ENCODE data around the gene CPB2.

The CPB2 gene

GRCh38 chr13:46124531-46124966, 19.7 kb upstream of the CPB2 start:
- H3K4me3 ChIP-seq (ENCODE audit: control insufficient read depth, low read depth, low read length) = no peak overlapping the region
- TF ChIP-seq CTCF (IDR thresholded peaks at IDR 0.05; ENCODE audit: control insufficient read depth, insufficient read depth, low read depth, low read length, missing control alignments) = no peak
- no peak for DNase-seq (ENCODE audit: low read depth)

GRCh38 chr13:46122304-46122703, 17.5 kb upstream of the CPB2 start:
- no peak overlapping the region for H3K4me3 ChIP-seq (ENCODE audit: control insufficient read depth, low read depth, low read length)
- no peak for TF ChIP-seq CTCF (IDR thresholded peaks at IDR 0.05; ENCODE audit: control insufficient read depth, insufficient read depth, low read depth, low read length, missing control alignments)
- DNase-seq (ENCODE audit: low read depth) = no peak

GRCh38 chr13:46121597-46122163, 16.8 kb upstream of the CPB2 start:
- no peak for DNase-seq (ENCODE audit: low read depth)

GRCh38 chr13:46121033-46121432, 16.2 kb upstream of the CPB2 start:
- TF ChIP-seq CTCF (IDR thresholded peaks at IDR 0.05; ENCODE audit: control insufficient read depth, insufficient read depth, low read depth, low read length, missing control alignments) = no peak
- no peak for DNase-seq (ENCODE audit: low read depth)
- no peak overlapping the region for H3K4me3 ChIP-seq (ENCODE audit: control insufficient read depth, low read depth, low read length)

More at GRCh38 chr13:46121597-46122163, 16.8 kb upstream of the CPB2 start:
- no peak for TF ChIP-seq CTCF (IDR thresholded peaks at IDR 0.05; ENCODE audit: control insufficient read depth, insufficient read depth, low read depth, low read length, missing control alignments)
- H3K4me3 ChIP-seq (ENCODE audit: control insufficient read depth, low read depth, low read length) = no peak overlapping the region

GRCh38 chr13:46119883-46120614, 15.2 kb upstream of the CPB2 start:
- DNase-seq (ENCODE audit: low read depth) = no peak
- TF ChIP-seq CTCF (IDR thresholded peaks at IDR 0.05; ENCODE audit: control insufficient read depth, insufficient read depth, low read depth, low read length, missing control alignments) = no peak
- no peak overlapping the region for H3K4me3 ChIP-seq (ENCODE audit: control insufficient read depth, low read depth, low read length)

- TF ChIP-seq CTCF (IDR thresholded peaks at IDR 0.05; ENCODE audit: control insufficient read depth, insufficient read depth, low read depth, low read length, missing control alignments) = no peak
- DNase-seq (ENCODE audit: low read depth) = no peak
- no peak overlapping the region for H3K4me3 ChIP-seq (ENCODE audit: control insufficient read depth, low read depth, low read length)
These were observed 12.0 kb upstream of the CPB2 start for GRCh38 chr13:46116653-46117502.
